ENCODE results near the gene RAI1. TPM values are rescaled to one million over a fixed set of nuclear protein-coding genes. Genes with fewer than 3 reads are reported as not detected.
A peak's percentile ranks its signal among the peaks of the same experiment; 100 is the strongest.

Gene RAI1
- total RNA-seq, 2 donors from 2014 or later: 35.9 to 42.9 TPM

GRCh38 chr17:17698371-17698770, 17.1 kb downstream of the RAI1 start:
- H3K4me3 ChIP-seq (ENCODE audit: low read length): no peak overlapping the region
- peaks cover 67% of the 10 kb centered on the region for H3K27me3 ChIP-seq (ENCODE audit: control insufficient read depth, insufficient read depth, low read length, poor library complexity, severe bottlenecking)
- no peak overlapping the region for H3K27ac ChIP-seq (ENCODE audit: low read depth, low read length)
- Mint-ChIP-seq H3K36me3 (ENCODE audit: low read depth) (peaks cover 6% of the 10 kb centered on the region), H3K4me1 (peaks cover 59% of the 10 kb centered on the region), H3K27ac (no peak overlapping the region), H3K27me3 (ENCODE audit: insufficient read depth) (peaks cover 82% of the 10 kb centered on the region), H3K4me3 (no peak overlapping the region), H3K9me3 (no peaks in the 10 kb centered on the region)
- peak; percentile 83 for DNase-seq
- H3K36me3 ChIP-seq (ENCODE audit: control insufficient read depth, insufficient read depth, low read length): peaks cover 13% of the 10 kb centered on the region
- WGBS, 2 experiments (ENCODE audit: insufficient coverage in 1 of 2, insufficient read length in 1 of 2): 39 to 54% methylated on average over 2 to 5 of the region's 5 CpGs
- H3K9ac ChIP-seq (ENCODE audit: extremely low read depth, low read length, poor library complexity, severe bottlenecking): no peak overlapping the region
- H3K4me1 ChIP-seq (ENCODE audit: control insufficient read depth, insufficient read depth, low read length): peaks cover 29% of the 10 kb centered on the region
- TF ChIP-seq CTCF (conservative IDR thresholded peaks at IDR 0.05): no peak
- H3K9me3 ChIP-seq (ENCODE audit: control insufficient read depth, low read length): no peaks in the 10 kb centered on the region

GRCh38 chr17:17698869-17699351, 17.7 kb downstream of the RAI1 start:
- peaks cover 67% of the 10 kb centered on the region for H3K27me3 ChIP-seq (ENCODE audit: control insufficient read depth, insufficient read depth, low read length, poor library complexity, severe bottlenecking)
- no peak overlapping the region for H3K27ac Mint-ChIP-seq
- H3K4me1 Mint-ChIP-seq: peaks cover 55% of the 10 kb centered on the region

GRCh38 chr17:17699491-17699890, 18.2 kb downstream of the RAI1 start:
- Histone ChIP-seq H3K27ac (ENCODE audit: low read depth, low read length) (no peak overlapping the region), H3K4me1 (ENCODE audit: control insufficient read depth, insufficient read depth, low read length) (peaks cover 24% of the 10 kb centered on the region), H3K9ac (ENCODE audit: extremely low read depth, low read length, poor library complexity, severe bottlenecking) (no peak overlapping the region), H3K27me3 (ENCODE audit: control insufficient read depth, insufficient read depth, low read length, poor library complexity, severe bottlenecking) (peaks cover 67% of the 10 kb centered on the region), H3K36me3 (ENCODE audit: control insufficient read depth, insufficient read depth, low read length) (peaks cover 15% of the 10 kb centered on the region), H3K9me3 (ENCODE audit: control insufficient read depth, low read length) (no peaks in the 10 kb centered on the region), H3K4me3 (ENCODE audit: low read length) (no peak overlapping the region)
- no peaks in the 10 kb centered on the region for H3K9me3 Mint-ChIP-seq
- no peak overlapping the region for H3K4me3 Mint-ChIP-seq
- peaks cover 12% of the 10 kb centered on the region for H3K36me3 Mint-ChIP-seq (ENCODE audit: low read depth)
- H3K27me3 Mint-ChIP-seq (ENCODE audit: insufficient read depth): peaks cover 93% of the 10 kb centered on the region
- H3K4me1 Mint-ChIP-seq: peaks cover 52% of the 10 kb centered on the region
- no peak overlapping the region for H3K27ac Mint-ChIP-seq
- 50% methylated on average over 6 of the region's 7 CpGs; no CpG with 5 or more reads in 1 of the 2 experiments for WGBS, 2 experiments (ENCODE audit: insufficient coverage in 1 of 2, insufficient read length in 1 of 2)
- no peak for TF ChIP-seq CTCF (conservative IDR thresholded peaks at IDR 0.05)
- DNase-seq: no peak

More at GRCh38 chr17:17698869-17699351, 17.7 kb downstream of the RAI1 start:
- Histone ChIP-seq H3K4me3 (ENCODE audit: low read length) (no peak overlapping the region), H3K9me3 (ENCODE audit: control insufficient read depth, low read length) (no peaks in the 10 kb centered on the region), H3K9ac (ENCODE audit: extremely low read depth, low read length, poor library complexity, severe bottlenecking) (no peak overlapping the region), H3K36me3 (ENCODE audit: control insufficient read depth, insufficient read depth, low read length) (peaks cover 13% of the 10 kb centered on the region), H3K27ac (ENCODE audit: low read depth, low read length) (no peak overlapping the region), H3K4me1 (ENCODE audit: control insufficient read depth, insufficient read depth, low read length) (peaks cover 27% of the 10 kb centered on the region)
- H3K36me3 Mint-ChIP-seq (ENCODE audit: low read depth): peaks cover 9% of the 10 kb centered on the region
- H3K27me3 Mint-ChIP-seq (ENCODE audit: insufficient read depth): peaks cover 87% of the 10 kb centered on the region
- H3K4me3 Mint-ChIP-seq: no peak overlapping the region
- WGBS, 2 experiments (ENCODE audit: insufficient coverage in 1 of 2, insufficient read length in 1 of 2): 43 to 62% methylated on average over 5 to 8 of the region's 8 CpGs
- peak; percentile 69 for DNase-seq
- TF ChIP-seq CTCF (conservative IDR thresholded peaks at IDR 0.05): no peak
- H3K9me3 Mint-ChIP-seq: no peaks in the 10 kb centered on the region

Measured in endodermal cell (in vitro differentiated cells).